Thyroid gland (tissue), 4 donors: ENCODE results near the gene ZNF608. TPM values are rescaled to one million over a fixed set of nuclear protein-coding genes. Genes with fewer than 3 reads are reported as not detected.
A peak's percentile ranks its signal among the peaks of the same experiment; 100 is the strongest.

ENCODE experiments used
- DNase-seq, 2 donors: peaks; one replicate each; pipeline ENCODE4 v3.0.0-alpha.2; 2019
- H3K27ac ChIP-seq, 3 donors: fragments of 200-600 bp; sonication (generic); 1 replicate in 2 of 3; 2 replicates in 1 of 3; pipeline ENCODE4 v1.5.1; 2016 to 2019; ENCODE audit warnings: mild to moderate bottlenecking in 1 of 3, moderate library complexity in 1 of 3
- H3K27me3 ChIP-seq: fragments of 200-600 bp; sonication (generic); one replicate; pipeline ENCODE4 v1.5.1; 2019
- H3K36me3 ChIP-seq, 2 donors: fragments of 200-600 bp; sonication (generic); one replicate each; pipeline ENCODE4 v1.5.1; 2016 to 2019
- H3K4me1 ChIP-seq, 2 donors: fragments of 200-600 bp; sonication (generic); one replicate each; pipeline ENCODE4 v1.5.1; 2017 to 2019
- H3K4me3 ChIP-seq, 3 donors: fragments of 200-600 bp; sonication (generic); replicated peaks in 1 of 3; 1 replicate in 2 of 3; 2 replicates in 1 of 3; pipeline ENCODE4 v1.5.1; 2016; ENCODE audit warnings: mild to moderate bottlenecking in 1 of 3
- H3K9me3 ChIP-seq: fragments of 200-600 bp; sonication (generic); one replicate; pipeline ENCODE4 v1.5.1; 2017
- CTCF ChIP-seq, 6 experiments: fragments of 200-600 bp in 3 of 6; fragments of 450-650 bp in 3 of 6; sonication (generic) in 3 of 6; IDR thresholded peaks; one replicate each; pipeline ENCODE4 v1.5.1; 2016 to 2019; ENCODE audit warnings: antibody characterized with exemption in 6 of 6, mild to moderate bottlenecking in 2 of 6, inconsistent platforms in 1 of 6, moderate library complexity in 1 of 6
- POLR2A ChIP-seq, 2 donors: fragments of 450-650 bp; IDR thresholded peaks; one replicate each; pipeline ENCODE4 v1.6.1; 2017; ENCODE audit warnings: antibody characterized with exemption in 2 of 2, mild to moderate bottlenecking in 2 of 2, moderate library complexity in 1 of 2
- WGBS, 2 donors: methylation state at CpG; one replicate each; pipeline ENCODE4 v1.1.5; 2017; 5-methylcytosine and 5-hydroxymethylcytosine counted together
- intact Hi-C: fragments of 100-400 bp; cut with DNase I; formaldehyde crosslinking; loops from one replicate; pipeline ENCODE4 v1.15.1; 2023
- total RNA-seq, 4 donors: library from RNA; depleted of rRNA; stranded (reverse); fragments of >200 nt; gene quantifications; one replicate each; pipeline ENCODE4 v1.2.3, GENCODE V29; 2016

The ZNF608 gene
- total RNA-seq, 4 donors from 2014 or later: 32.0 to 60.2 (median 36.8) TPM

- intact Hi-C loops: no loop called here
- no peak for DNase-seq
- 77 to 82% methylated on average over 8 of the region's 8 CpGs for WGBS, 2 donors
- no peaks in the 10 kb centered on the region for H3K36me3 ChIP-seq
- no peaks in the 10 kb centered on the region for H3K9me3 ChIP-seq
- H3K4me1 ChIP-seq: peaks cover 57 to 65% of the 10 kb centered on the region in 2 donors
- no peak overlapping the region for H3K27ac ChIP-seq
- no peak for TF ChIP-seq POLR2A (IDR thresholded peaks at IDR 0.05)
- TF ChIP-seq CTCF (IDR thresholded peaks at IDR 0.05): no peak
- no peak overlapping the region for H3K4me3 ChIP-seq
- H3K27me3 ChIP-seq: no peaks in the 10 kb centered on the region
Observed at GRCh38 chr5:124734574-124735168, 11.8 kb downstream of the ZNF608 start.

- Histone ChIP-seq H3K27ac (no peak overlapping the region), H3K27me3 (no peaks in the 10 kb centered on the region), H3K4me1 (peaks cover 46 to 57% of the 10 kb centered on the region in 2 donors), H3K36me3 (no peaks in the 10 kb centered on the region), H3K4me3 (no peak overlapping the region), H3K9me3 (no peaks in the 10 kb centered on the region)
- intact Hi-C loops: no loop called here
- no peak for DNase-seq
- WGBS, 2 donors: 69 to 100% methylated on average over 1 of the region's 1 CpG
- TF ChIP-seq CTCF (IDR thresholded peaks at IDR 0.05): no peak
- no peak for TF ChIP-seq POLR2A (IDR thresholded peaks at IDR 0.05)
Observed at GRCh38 chr5:124733329-124733650, 13.1 kb downstream of the ZNF608 start.

DNA sequence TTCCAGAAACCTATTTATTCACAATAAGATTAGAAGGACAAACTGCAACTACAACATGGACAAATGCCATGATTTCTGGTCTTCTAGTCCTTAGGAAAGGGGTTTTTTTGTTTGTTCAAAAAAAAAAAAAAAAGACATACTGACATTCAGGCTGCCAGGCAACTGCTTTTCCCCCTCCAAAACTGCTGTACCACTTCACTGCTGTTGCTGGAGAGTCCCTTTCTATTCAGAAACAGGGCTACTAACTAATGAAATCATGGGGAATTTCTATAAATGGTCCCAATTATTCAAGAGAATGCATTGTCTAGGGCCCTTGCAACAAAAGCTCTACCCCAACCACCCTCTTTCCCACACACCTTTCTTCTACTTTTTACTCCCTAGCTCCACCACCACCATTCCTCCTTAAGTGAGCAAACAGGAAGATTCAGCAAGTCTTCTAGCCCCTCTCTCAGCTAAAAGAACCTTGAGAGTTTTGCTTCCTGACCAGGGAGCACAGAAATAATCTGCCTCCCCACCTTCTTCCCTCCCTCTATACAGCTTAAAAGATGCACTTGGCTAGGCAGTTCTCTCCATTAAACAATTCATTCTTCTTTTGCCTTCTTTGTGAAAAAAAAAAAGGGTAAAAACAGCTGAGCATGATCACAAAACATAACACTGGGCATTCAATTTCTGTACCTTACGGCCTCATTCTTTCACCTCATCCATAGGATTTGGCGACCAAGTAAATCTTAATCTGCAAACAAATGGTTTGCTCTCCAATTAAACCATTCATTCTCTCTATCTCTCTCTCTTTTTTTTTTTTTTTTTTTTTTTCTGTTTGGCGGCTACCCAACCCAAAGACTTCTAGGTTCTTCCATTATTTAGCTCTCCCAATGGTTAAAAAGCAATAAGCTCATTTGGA lies 13.8 kb downstream of the ZNF608 start:
- TF ChIP-seq POLR2A (IDR thresholded peaks at IDR 0.05): no peak
- intact Hi-C loops: no loop called here
- Histone ChIP-seq H3K9me3 (no peaks in the 10 kb centered on the region), H3K4me3 (no peak overlapping the region), H3K4me1 (peaks cover 40 to 51% of the 10 kb centered on the region in 2 donors), H3K27ac (peak overlapping the region in 2 of 3 donors; percentile 8 to 55), H3K36me3 (no peaks in the 10 kb centered on the region), H3K27me3 (no peaks in the 10 kb centered on the region)
- whole genome bisulfite sequencing, 2 donors: 88 to 99% methylated on average over 3 of the region's 3 CpGs
- no peak for DNase-seq

DNA sequence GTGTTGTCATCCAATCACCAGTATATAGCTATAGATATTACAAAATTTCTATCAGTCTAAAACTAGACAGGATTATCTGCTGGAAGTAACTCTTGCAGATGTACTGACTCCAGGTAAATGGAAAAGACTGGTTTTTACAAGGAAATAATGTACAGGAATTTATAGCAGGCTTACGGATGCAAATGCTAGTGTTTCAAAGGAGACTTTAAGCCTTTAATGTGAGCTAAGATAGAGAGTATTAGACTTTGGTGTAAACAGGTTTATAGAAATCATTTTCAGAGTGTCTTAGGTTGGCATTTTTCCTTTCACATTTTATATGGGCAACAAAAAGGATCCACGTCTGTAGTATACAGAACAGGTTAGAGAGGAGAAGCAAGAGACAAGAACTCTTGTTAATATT lies 16.1 kb downstream of the ZNF608 start:
- Histone ChIP-seq H3K4me1 (peaks cover 22 to 44% of the 10 kb centered on the region in 2 donors), H3K36me3 (no peaks in the 10 kb centered on the region), H3K4me3 (no peak overlapping the region), H3K9me3 (no peaks in the 10 kb centered on the region), H3K27me3 (no peaks in the 10 kb centered on the region), H3K27ac (peak overlapping the region; percentile 6 to 64 (median 17))
- TF ChIP-seq CTCF (IDR thresholded peaks at IDR 0.05): no peak
- no peak for TF ChIP-seq POLR2A (IDR thresholded peaks at IDR 0.05)
- intact Hi-C loops: no loop called here
- no peak for DNase-seq
- WGBS, 2 donors: 65 to 66% methylated on average over 2 of the region's 2 CpGs

GRCh38 chr5:124729720-124730359 lies 16.6 kb downstream of the ZNF608 start:
- 89 to 93% methylated on average over 1 of the region's 1 CpG for whole genome bisulfite sequencing, 2 donors
- Histone ChIP-seq H3K27me3 (no peaks in the 10 kb centered on the region), H3K9me3 (no peaks in the 10 kb centered on the region), H3K4me3 (no peak overlapping the region), H3K36me3 (no peaks in the 10 kb centered on the region), H3K4me1 (peaks cover 22 to 48% of the 10 kb centered on the region in 2 donors), H3K27ac (peak overlapping the region in 2 of 3 donors; percentile 17 to 64)
- TF ChIP-seq POLR2A (IDR thresholded peaks at IDR 0.05): no peak
- no peak for TF ChIP-seq CTCF (IDR thresholded peaks at IDR 0.05)
- intact Hi-C loops: no loop called here
- DNase-seq: no peak
